Tibial nerve (tissue), 4 donors: ENCODE measurements around the gene SEMA5A.

Source experiments
- EP300 ChIP-seq, 2 donors: sonication (generic); formaldehyde crosslinking; IDR thresholded peaks; one replicate each; pipeline ENCODE4 v1.6.1; 2017; ENCODE audit warnings: antibody characterized with exemption in 2 of 2, mild to moderate bottlenecking in 1 of 2
- POLR2A ChIP-seq, 2 donors: fragments of 450-650 bp; IDR thresholded peaks; one replicate each; pipeline ENCODE4 v1.6.1; 2017; ENCODE audit warnings: antibody characterized with exemption in 2 of 2, mild to moderate bottlenecking in 2 of 2, moderate library complexity in 2 of 2
- TF ChIP-seq, protein P1 (sequence below), 5 experiments: fragments of 200-600 bp in 3 of 5; fragments of 450-650 bp in 2 of 5; sonication (generic) in 3 of 5; IDR thresholded peaks; one replicate each; pipeline ENCODE4 v1.5.1; 2016 to 2019; ENCODE audit warnings: antibody characterized with exemption in 5 of 5, mild to moderate bottlenecking in 3 of 5, moderate library complexity in 2 of 5

DNA sequence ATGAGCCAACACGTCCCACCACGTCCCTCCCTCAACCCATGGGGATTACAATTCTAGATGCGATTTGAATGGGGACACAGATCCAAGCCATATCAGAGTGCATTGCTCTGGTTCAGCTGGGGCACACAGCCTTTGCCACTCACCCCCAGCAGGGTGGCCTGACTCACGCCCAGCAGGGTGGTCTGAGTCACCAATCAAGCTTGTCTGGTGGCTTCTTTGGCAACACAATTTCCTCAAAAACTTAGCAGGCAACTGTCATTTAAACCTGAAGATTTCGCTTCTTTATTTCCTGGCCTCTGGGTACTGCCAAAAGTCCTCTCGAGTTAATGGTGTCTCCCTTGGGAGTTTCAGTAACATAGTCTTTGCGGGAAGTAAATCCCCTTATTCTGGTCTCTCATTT is 16.3 kb upstream of the SEMA5A start:
- TF ChIP-seq, protein P1, sequence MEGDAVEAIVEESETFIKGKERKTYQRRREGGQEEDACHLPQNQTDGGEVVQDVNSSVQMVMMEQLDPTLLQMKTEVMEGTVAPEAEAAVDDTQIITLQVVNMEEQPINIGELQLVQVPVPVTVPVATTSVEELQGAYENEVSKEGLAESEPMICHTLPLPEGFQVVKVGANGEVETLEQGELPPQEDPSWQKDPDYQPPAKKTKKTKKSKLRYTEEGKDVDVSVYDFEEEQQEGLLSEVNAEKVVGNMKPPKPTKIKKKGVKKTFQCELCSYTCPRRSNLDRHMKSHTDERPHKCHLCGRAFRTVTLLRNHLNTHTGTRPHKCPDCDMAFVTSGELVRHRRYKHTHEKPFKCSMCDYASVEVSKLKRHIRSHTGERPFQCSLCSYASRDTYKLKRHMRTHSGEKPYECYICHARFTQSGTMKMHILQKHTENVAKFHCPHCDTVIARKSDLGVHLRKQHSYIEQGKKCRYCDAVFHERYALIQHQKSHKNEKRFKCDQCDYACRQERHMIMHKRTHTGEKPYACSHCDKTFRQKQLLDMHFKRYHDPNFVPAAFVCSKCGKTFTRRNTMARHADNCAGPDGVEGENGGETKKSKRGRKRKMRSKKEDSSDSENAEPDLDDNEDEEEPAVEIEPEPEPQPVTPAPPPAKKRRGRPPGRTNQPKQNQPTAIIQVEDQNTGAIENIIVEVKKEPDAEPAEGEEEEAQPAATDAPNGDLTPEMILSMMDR (IDR thresholded peaks at IDR 0.05): no peak
- TF ChIP-seq POLR2A (IDR thresholded peaks at IDR 0.05): no peak
- no peak for TF ChIP-seq EP300 (IDR thresholded peaks at IDR 0.05)
